ENCODE measurements around the gene GYG2.
"Not testable (repeated sequence)": the region's sequence is repeated elsewhere in the genome, so short reads cannot be mapped to it uniquely, and the experiment has no call there.

GYG2 gene

DNA sequence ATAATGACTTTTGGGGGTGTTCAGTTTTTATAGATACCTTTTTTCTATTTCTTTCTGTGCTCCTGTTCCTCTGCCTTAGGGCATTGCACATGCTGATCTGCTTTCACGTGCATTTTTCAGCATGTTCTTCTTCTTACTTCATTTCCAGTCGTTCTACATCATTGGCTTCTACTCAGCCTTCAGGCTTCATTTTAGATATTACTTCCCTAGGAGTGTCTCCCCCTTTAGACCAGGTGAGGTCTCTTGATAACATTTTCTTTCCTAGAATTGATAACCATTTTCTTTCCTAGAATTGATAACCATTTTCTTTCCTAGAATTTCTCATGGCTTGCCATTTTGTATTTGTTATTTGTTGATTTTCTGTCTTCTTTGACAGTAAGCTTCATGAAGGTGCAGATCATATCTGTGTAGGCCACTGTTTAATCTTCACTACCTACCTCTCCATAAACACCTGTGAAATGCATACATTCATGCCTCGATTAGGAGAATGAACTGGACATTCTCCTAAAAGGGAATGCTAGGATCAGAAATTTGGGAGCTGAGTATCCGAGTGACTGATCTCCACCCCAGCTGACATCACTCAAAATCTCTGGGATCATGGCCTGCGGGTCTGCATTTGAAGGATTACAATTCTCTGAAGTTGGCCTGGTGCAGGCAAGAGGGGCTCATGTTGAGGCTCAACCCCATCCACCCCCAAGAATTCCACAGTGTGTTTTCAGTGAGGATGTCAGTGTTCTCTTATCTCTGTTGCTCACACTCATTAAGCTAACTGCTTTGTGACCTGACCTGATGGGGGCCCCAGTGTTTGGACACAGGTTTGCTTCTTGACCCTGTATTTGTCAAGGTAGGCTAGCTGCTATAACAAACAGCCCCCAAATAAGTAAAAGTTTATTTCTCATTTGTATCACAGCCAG, 45.7 kb downstream of the GYG2 start:
- DNase-seq = no peak

GRCh38 chrX:2875136-2875481, 46.4 kb downstream of the GYG2 start:
- no peak for DNase-seq

DNA sequence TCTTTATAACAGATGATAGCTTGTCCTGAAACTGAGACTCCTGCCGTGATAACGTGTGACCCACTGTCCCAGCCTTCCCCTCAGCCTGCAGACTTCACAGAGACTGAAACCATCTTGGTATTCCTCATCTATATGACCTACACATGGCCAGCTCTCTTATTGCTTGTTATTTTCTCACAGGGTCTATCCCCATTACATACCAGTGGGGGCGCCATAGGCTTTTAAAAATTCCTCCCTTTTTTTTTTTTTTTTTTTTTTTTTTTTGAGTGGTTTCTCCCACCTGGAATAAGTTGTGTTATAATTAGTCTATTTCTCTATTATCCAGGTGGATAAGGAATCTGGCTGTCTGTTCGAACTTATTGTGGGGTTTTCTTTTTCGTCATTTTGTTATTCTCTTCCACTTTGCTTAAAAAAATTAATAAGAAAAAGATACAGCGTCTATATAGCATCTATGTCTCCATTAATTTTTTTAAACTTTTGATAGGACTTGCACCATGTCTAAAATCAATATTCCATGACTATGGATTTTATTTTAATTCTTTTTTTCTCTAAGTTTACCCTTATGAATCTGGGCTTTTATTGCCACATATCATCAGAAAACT, 47.2 kb downstream of the GYG2 start:
- no peak for DNase-seq

- no peak for DNase-seq
These were observed 49.8 kb downstream of the GYG2 start for GRCh38 chrX:2878563-2878962.

- DNase-seq = no peak
These were observed 50.9 kb downstream of the GYG2 start for GRCh38 chrX:2879670-2880069.

- no peak for DNase-seq
These were observed 55.0 kb downstream of the GYG2 start for GRCh38 chrX:2883770-2884169.

DNA sequence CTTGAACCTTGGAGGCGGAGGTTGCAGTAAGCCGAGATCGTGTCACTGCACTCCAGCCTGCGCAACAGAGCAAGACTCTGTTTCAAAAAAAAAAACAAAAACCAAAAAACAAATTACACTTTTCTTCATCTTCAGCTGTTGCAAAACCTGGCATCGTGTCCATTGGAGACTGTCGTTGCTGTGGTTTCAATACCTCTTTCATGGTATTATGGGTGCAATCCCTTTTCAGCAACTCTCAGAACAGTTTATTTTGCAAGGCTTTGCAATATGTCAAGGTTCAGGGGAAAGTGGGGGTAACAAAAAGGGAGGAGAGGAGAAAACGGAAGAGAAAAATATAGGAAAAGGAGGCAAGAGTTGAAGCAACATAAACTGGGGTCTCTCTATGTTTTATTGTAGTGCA, 59.6 kb downstream of the GYG2 start:
- DNase-seq = no peak

GRCh38 chrX:2889045-2889605, 60.4 kb downstream of the GYG2 start:
- DNase-seq = no peak

DNA sequence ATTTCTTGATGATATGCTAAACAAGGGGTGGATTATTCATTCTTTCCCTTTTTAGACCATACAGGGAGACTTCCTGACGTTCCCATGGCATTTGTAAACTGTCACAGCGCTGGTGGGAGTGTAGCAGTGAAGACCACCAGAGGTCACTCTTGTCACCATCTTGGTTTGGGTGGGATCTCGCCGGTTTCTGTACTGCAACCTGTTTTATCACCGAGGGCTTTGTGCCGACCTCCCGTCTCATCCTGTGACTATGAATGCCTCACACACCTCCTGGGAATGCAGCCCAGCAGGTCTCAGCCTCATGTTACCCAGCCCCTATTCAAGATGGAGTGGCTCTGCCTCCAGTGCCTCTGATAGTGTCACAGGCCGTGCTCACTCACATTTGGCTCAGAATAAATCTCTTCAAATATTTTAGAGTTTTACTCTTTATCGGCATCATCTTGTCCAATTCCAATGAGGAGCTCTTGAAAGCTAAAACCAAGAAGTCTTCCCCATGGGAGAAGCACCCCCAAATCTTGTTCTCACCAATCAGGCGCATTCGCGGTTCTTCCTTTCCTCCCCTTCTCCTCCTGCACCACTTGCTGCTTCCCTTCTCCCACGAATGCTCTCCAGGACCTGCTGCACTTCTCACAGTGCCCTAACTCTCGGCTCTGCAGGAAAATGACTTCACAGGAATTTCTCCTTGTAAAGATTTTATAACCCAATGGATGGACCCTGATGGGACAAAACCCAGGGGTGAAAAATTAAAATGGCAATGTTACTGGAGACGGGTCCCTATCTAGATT, 61.2 kb downstream of the GYG2 start:
- not testable (repeated sequence) for DNase-seq

- not testable (repeated sequence) for DNase-seq
These were observed 62.1 kb downstream of the GYG2 start for GRCh38 chrX:2890536-2891460.

DNA sequence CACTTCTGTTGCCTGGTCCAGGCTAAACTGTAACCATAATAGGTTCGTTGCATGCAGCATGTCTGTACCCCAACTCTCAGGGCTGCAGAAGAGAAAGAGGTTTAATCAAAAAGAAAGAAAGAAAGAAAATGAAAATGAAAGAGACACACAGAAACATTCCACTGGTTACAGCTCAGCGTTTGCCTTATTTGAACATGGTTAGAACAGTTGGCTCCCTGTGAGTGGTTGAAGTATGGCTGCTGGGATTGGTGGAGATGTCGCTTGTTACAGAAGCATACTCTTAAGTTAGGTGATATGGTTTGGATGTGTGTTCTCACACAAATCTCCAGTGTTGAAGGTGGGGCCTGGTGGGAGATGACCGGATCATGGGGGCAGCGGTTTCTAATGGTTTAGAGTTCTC, 64.1 kb downstream of the GYG2 start:
- DNase-seq = no peak

DNA sequence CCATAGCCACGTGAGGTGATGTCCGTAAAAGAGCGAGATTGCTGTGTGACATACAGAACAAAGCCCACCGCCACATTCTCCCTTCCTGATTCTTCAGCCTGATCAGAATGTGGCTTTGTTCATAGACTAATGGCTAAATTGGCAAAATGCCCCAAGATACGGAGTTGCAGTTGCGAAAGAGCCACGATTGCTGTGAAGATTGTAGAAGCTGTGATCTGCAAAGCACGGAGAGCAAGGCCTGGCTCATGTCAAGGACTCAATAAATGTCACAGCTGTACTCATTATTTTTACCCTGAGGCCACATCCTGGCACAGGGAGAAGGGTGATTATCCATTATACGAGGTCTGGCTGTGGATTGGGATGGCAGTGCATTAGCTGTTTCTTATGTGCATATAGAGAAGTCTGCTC, 66.2 kb downstream of the GYG2 start:
- no peak for DNase-seq

DNA sequence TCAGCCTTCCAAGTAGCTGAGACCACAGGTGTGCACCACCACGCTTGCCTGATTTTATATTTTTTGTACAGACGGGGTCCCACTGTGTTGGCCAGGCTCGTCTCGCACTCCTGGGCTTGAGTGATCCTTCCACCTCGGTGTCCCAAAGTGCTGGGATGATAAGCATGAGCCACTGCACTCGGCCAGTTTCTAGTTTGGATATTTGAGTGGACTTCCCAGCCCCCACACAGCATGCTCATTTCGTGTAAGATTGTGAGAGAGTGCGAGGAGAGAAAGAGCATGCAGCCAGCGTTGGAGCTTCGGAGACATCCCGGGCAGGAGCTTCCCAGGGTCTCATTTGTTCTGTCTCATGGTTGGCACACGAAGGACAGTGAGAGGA, 68.6 kb downstream of the GYG2 start:
- DNase-seq = no peak

GRCh38 chrX:2897690-2898623, 69.2 kb downstream of the GYG2 start:
- DNase-seq = not testable (repeated sequence)

GRCh38 chrX:2898846-2899512, 70.2 kb downstream of the GYG2 start:
- no peak for DNase-seq

DNA sequence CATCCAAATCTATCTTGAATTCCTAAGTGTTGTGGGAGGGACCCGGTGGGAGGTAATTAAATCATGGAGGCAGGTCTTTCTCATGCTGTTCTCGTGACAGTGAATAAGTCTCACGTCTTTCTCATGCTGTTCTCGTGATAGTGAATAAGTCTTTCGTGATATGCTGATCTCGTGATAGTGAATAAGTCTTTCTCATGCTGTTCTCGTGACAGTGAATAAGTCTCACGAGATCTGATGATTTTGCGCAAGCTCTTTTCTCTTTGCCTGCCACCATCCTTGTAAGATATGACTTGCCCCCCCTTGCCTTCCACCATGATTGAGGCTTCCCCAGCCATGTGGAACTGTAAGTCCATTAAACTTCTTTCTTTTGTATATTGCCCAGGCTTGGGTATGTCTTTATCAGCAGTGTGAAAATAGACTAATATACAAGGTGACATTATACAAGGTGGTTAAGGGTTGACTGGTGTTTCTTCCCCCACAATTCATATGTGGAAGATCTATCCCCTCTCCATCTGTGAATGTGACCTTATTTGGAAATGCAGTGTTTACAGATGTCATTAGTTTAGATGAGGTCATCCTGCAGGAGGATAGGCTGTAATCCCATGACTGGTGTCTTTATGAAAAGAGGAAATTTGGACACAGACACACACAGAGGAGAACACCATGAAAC, 72.8 kb downstream of the GYG2 start:
- no peak for DNase-seq

- no peak for DNase-seq
These were observed 74.1 kb downstream of the GYG2 start for GRCh38 chrX:2902841-2903240.

DNA sequence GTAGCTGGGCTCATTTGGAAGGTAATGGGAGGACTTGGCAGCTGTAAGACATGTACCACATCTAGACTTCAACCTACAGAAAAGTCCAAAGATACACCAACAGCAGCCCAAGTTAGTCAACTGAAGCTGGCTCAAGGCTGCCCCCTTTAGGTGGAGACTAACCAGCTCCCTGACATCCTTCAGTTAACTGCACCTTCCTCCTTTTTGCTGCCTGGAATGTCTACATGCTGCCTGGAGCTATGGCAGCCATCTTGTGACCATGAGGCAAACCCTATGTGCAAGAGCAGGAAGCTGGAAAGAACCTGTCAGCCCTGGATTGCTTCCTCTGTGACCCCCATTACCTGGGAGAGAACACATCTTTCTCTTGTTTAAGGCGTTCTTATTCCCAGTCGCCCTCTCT, 74.6 kb downstream of the GYG2 start:
- DNase-seq = no peak

DNA sequence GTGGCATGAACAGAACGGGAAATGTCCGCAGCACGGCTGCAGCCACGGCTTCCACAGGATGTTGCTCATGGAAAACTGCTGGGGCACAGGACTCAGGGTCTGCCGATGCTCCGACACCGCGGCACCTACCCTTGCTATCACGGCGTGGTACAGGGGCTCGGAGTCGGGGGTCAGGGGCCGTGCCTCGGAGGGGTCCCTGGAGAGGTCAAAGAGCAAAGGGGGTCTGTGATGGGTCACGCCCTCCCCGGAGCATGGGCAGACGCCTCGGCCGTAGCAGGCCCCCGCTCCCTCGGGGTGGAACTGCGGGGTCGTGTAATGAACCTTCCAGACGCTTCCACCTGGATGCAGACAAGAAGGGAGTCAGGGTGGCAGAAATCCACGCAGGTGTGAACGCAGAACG, 78.6 kb downstream of the GYG2 start:
- DNase-seq = no peak

DNA sequence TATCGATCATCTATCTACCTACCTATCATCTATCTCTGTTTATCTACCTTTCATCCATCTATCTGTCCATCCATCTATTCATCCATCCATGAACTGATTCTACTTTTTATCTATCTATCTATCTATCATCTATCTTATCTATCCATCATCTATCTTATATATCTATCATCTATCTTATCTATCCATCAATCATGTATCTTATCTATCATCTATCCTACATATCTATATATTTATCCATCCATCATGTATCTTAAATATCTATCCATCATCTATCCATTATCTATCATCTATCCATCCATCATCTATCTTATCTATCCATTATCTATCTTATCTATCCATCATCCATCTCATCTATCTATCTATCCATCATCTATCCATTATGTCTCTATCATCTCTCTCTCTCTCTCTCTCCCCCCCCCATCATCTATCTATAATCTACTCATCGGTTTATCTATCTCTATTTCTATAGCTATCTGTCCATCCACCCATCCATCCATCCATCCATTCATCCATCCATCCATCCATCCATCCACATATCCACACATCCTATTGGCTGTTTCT, 79.5 kb downstream of the GYG2 start:
- DNase-seq = no peak
